ENCODE data around the gene TBX4. TPM values are rescaled to one million over a fixed set of nuclear protein-coding genes. Genes with fewer than 3 reads are reported as not detected.

Gene TBX4
- total RNA-seq, 4 donors from 2014 or later, result not detected

DNA sequence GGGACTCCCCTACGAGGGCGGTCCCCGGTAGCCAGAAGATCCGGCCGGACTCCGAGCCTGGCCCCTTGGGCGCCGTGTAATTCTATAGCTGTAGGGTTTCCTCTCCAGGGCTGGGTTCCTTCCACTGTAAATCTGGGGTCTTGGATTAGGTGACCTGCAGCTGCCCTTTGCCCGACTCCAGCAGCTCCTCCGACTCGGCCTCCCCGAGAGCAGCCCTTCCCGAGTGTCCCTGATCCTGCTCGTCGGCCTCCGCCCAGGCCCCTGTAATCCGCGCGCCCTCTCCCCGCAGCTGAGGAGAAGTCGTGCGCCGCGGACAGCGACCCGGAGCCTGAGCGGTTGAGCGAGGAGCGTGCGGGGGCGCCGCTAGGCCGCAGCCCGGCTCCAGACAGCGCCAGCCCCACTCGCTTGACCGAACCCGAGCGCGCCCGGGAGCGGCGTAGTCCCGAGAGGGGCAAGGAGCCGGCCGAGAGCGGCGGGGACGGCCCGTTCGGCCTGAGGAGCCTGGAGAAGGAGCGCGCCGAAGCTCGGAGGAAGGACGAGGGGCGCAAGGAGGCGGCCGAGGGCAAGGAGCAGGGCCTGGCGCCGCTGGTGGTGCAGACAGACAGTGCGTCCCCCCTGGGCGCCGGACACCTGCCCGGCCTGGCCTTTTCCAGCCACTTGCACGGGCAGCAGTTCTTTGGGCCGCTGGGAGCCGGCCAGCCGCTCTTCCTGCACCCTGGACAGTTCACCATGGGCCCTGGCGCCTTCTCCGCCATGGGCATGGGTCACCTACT is 47.1 kb upstream of the TBX4 start:
- H3K36me3 ChIP-seq, result no peaks in the 10 kb centered on the region
- peaks cover 0 to 49% (median 23%) of the 10 kb centered on the region in 4 donors for H3K4me1 ChIP-seq
- peak overlapping the region in 3 of 4 donors; percentile 9 to 77 (median 71) for H3K27ac ChIP-seq
- DNase-seq, result peak in 1 of 3 donors; percentile 41
- TF ChIP-seq, protein P1, sequence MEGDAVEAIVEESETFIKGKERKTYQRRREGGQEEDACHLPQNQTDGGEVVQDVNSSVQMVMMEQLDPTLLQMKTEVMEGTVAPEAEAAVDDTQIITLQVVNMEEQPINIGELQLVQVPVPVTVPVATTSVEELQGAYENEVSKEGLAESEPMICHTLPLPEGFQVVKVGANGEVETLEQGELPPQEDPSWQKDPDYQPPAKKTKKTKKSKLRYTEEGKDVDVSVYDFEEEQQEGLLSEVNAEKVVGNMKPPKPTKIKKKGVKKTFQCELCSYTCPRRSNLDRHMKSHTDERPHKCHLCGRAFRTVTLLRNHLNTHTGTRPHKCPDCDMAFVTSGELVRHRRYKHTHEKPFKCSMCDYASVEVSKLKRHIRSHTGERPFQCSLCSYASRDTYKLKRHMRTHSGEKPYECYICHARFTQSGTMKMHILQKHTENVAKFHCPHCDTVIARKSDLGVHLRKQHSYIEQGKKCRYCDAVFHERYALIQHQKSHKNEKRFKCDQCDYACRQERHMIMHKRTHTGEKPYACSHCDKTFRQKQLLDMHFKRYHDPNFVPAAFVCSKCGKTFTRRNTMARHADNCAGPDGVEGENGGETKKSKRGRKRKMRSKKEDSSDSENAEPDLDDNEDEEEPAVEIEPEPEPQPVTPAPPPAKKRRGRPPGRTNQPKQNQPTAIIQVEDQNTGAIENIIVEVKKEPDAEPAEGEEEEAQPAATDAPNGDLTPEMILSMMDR (IDR thresholded peaks at IDR 0.05), result no peak
- TF ChIP-seq POLR2A (IDR thresholded peaks at IDR 0.05), result no peak
- peaks cover 0 to 50% of the 10 kb centered on the region in 2 donors for H3K27me3 ChIP-seq
- H3K4me3 ChIP-seq, result peak overlapping the region in 3 of 4 donors; percentile 39 to 41 (median 40)
- H3K9me3 ChIP-seq, result no peaks in the 10 kb centered on the region

DNA sequence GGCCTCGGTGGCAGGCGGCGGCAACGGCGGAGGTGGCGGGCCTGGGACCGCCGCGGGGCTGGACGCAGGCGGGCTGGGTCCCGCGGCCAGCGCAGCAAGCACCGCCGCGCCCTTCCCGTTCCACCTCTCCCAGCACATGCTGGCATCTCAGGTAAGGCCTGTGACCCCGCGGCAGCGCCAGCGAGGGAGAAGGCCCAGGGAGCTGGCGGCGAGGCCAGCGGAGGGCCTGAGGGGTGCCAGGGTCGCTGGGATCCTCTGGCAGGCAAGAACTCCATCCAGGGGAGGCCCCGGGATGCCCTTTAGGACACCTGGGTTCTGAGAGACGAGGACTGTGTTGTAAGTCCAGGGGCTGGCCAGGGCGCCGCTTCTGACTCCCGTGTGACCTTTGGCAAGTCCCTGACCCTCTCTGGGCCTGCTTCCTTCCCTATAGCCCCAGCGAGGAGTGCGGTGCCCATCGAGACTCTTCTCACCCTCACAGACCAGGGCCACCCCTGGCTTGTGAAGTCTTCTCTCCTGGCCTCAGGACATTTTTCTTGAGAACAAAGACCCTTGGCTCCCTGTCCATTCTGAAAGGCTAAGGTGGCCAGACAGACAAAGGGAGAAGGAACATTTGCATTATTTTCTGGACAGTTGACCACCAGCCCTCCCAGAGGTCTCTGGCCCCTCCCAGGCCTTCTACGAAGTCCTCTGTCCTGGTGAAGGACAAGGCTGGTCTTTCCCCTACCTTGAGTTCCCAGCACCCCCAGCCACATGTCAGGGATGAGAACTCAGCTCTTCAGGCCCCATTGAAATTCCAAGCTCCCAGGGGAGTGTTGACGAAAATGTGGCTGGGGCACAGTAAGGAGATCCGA is 46.3 kb upstream of the TBX4 start:
- Histone ChIP-seq H3K27ac (peak overlapping the region in 3 of 4 donors; percentile 27 to 77 (median 71)), H3K4me1 (peaks cover 0 to 52% (median 31%) of the 10 kb centered on the region in 4 donors), H3K9me3 (no peaks in the 10 kb centered on the region), H3K4me3 (peak overlapping the region in 3 of 4 donors; percentile 39 to 41 (median 40)), H3K36me3 (no peaks in the 10 kb centered on the region), H3K27me3 (peaks cover 0 to 51% of the 10 kb centered on the region in 2 donors)
- no peak for TF ChIP-seq POLR2A (IDR thresholded peaks at IDR 0.05)
- TF ChIP-seq, protein P1 (IDR thresholded peaks at IDR 0.05), result no peak
- peak in 1 of 3 donors; percentile 44 for DNase-seq

DNA sequence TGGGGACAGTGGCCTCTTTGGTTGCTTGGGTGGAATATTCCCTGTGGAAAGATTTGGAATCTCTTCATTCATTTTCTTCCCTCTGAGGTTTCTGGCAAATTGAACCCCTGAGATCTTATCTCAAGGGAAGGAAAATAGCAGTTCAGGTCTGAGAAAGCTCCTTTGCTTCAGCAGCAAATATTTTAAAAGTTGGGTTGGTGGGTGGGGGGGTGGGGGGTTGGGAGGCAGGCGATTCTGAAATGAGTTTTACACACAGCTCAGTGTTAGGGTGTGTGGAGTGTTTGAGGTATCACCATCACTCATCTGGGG is 45.7 kb upstream of the TBX4 start:
- H3K9me3 ChIP-seq, result no peaks in the 10 kb centered on the region
- peaks cover 0 to 57% (median 34%) of the 10 kb centered on the region in 4 donors for H3K4me1 ChIP-seq
- H3K27ac ChIP-seq, result peak overlapping the region in 2 of 4 donors; percentile 71 to 77
- peak overlapping the region in 1 of 4 donors; percentile 41 for H3K4me3 ChIP-seq
- no peak for DNase-seq
- H3K27me3 ChIP-seq, result peaks cover 0 to 49% of the 10 kb centered on the region in 2 donors
- H3K36me3 ChIP-seq, result no peaks in the 10 kb centered on the region
- TF ChIP-seq, protein P1 (IDR thresholded peaks at IDR 0.05), result no peak
- TF ChIP-seq POLR2A (IDR thresholded peaks at IDR 0.05), result no peak

DNA sequence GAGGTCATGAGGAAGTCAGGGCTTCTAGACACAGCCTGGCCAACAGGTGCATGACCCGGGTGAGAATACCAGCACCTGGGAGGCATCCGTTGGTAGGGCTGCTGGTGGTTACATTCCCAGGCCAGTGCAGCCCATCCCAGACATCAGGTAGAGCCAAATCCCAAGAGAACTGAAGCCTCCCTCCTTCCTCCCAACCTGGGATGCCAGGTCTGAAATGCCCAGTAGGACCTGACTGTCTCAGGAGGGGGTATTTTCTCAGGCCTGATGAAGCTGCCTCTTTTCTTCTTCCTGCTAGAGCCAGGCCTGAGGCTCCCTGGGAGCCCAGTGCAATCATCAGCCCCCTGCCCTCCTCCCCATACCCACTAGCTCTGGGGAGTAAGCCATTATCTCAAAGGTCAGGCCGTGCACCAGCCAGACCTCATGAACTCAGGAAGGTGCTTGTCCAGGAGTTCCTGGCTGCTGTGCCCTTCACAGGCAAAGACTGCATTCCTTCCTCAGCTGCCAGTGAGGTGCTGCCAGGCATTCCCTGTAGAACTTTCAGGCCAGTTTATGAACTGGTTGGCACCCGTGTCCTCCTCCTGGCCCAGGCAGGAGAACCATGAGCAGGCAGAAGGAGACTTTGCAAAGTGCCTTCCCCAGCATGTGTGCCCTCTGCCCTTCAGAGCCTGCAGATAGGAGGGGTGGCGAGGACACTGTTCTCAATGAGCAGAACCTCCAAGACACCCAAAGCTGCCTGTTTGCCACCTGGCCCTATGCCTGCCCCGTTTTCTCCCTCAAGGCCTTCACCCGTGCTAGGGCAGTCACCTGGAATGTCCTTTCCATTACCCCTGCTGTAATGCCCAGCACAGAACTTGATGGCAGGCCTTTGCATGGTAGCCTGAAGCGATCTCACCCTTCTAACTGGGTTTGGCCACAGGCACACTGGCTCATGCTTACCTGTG is 45.0 kb upstream of the TBX4 start:
- no peaks in the 10 kb centered on the region for H3K36me3 ChIP-seq
- peak overlapping the region in 1 of 4 donors; percentile 1 for H3K4me3 ChIP-seq
- H3K4me1 ChIP-seq, result peaks cover 0 to 64% (median 39%) of the 10 kb centered on the region in 4 donors
- H3K9me3 ChIP-seq, result no peaks in the 10 kb centered on the region
- H3K27ac ChIP-seq, result peak overlapping the region in 2 of 4 donors; percentile 71 to 77
- peaks cover 0 to 42% of the 10 kb centered on the region in 2 donors for H3K27me3 ChIP-seq
- TF ChIP-seq POLR2A (IDR thresholded peaks at IDR 0.05), result no peak
- TF ChIP-seq, protein P1 (IDR thresholded peaks at IDR 0.05), result no peak
- peak in 1 of 3 donors; percentile 40 for DNase-seq

Measured in Peyer's patch (tissue), 4 donors.